Putamen (tissue), 1 donor: ENCODE measurements around the gene CTNND2.

Source experiments
- DNase-seq: peaks from one replicate; pipeline ENCODE4 v3.0.0-alpha.2; 2016; ENCODE audit warnings: low spot score

Gene CTNND2

GRCh38 chr5:11311731-11312130 is 592.5 kb downstream of the CTNND2 start:
- no peak for DNase-seq

DNA sequence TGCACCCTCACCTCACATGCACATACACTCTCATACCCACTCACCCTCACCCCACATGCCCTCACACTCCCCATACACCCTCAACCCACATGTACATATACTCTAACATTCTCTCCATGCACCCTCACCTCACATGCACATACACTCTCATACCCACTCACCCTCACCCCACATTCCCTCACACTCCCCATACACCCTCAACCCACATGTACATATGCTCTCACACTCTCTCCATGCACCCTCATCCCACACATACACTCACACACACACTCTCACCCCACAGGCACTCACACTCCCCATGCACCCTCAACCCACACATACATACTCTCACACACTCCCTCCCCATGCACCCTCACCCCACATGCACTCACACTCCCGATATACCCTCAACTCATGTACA is 593.0 kb downstream of the CTNND2 start:
- no peak for DNase-seq

GRCh38 chr5:11310158-11310557 is 594.1 kb downstream of the CTNND2 start:
- DNase-seq, result peak; percentile 74

DNA sequence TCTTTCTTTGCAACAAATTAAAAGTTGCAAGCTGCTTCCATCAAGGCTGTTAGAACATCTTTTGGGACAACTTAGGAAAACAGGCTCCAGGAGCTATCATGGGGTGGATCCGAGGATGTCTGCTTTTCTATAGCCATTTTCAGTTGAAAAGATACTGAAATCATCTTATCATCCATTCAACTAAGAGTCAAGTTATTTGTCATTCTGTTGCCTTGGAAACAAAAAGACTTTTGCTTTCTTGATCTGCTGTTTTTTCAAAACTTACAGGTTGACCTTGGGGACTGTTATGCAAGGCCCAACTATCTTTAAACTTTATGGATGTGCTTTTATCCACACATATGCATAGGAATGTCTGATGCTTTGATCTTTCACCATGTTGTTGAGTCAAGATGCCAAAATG is 597.9 kb downstream of the CTNND2 start:
- DNase-seq, result no peak

GRCh38 chr5:11305245-11305644 is 599.0 kb downstream of the CTNND2 start:
- DNase-seq, result no peak

DNA sequence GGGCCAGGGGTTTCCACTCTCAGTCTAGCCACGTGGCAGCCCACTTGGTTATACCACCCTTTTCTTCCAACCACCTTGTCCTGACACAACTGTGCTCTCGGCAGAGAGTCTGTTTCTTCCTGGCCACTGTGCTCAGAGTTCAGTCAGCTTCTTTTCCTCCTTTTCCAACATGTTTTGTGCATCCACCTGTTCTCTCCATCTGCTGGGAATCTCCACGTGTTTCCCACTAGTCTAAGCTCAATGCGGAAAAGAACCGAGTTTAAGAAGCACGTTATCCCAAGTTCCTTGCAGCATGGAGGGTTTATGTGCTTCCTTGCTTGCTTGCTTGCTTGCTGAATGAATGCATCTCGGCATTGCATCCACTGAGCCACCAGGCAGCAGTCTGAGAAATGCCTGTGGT is 599.6 kb downstream of the CTNND2 start:
- DNase-seq, result no peak

GRCh38 chr5:11302663-11303062 is 601.6 kb downstream of the CTNND2 start:
- DNase-seq, result no peak

- no peak for DNase-seq
These were observed 603.1 kb downstream of the CTNND2 start for GRCh38 chr5:11301171-11301570.

GRCh38 chr5:11300736-11301135 is 603.5 kb downstream of the CTNND2 start:
- DNase-seq, result no peak

DNA sequence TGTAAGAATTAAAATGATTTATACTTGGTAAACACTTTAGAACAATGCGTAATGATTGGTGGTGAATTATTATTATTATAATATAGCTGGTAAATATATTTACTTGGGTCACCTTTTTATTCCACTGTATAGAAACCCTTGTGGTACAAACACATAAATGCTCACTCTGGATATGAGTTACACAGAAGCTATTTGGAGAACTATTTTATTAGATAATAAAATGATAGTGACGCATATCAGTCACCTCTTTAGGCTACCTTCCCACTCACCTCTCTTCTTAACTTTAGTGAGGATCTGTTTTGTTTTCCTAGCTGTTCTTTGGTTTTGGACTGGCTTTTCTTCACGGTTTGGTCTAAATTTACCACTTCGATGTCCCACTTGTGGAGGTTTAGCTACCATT is 605.4 kb downstream of the CTNND2 start:
- no peak for DNase-seq

- no peak for DNase-seq
These were observed 610.7 kb downstream of the CTNND2 start for GRCh38 chr5:11293523-11293922.

- no peak for DNase-seq
These were observed 611.4 kb downstream of the CTNND2 start for GRCh38 chr5:11292648-11293356.

GRCh38 chr5:11289733-11290132 is 614.5 kb downstream of the CTNND2 start:
- DNase-seq, result no peak

DNA sequence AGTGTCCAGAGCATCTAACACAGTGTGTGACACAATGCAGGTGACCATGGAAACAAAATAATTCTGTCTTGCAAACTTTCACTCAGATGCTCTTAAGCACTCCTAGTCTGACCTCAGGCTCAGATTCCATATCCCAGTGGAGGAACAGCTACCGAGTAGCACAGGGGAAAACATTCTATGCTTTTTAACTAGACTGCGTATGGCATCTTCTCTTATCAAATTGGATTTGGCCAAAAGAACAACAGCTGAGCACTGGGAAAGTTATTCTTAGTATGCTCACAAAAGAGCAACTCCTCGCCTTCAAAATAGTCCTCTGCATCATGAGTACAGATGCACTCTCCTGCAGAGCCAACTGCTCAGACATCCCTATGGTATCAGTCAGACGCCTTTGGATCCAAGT is 615.0 kb downstream of the CTNND2 start:
- no peak for DNase-seq

- DNase-seq, result no peak
These were observed 622.4 kb downstream of the CTNND2 start for GRCh38 chr5:11281842-11282241.

- DNase-seq, result no peak
These were observed 626.9 kb downstream of the CTNND2 start for GRCh38 chr5:11277323-11277722.

- DNase-seq, result no peak
These were observed 630.9 kb downstream of the CTNND2 start for GRCh38 chr5:11273180-11273903.

DNA sequence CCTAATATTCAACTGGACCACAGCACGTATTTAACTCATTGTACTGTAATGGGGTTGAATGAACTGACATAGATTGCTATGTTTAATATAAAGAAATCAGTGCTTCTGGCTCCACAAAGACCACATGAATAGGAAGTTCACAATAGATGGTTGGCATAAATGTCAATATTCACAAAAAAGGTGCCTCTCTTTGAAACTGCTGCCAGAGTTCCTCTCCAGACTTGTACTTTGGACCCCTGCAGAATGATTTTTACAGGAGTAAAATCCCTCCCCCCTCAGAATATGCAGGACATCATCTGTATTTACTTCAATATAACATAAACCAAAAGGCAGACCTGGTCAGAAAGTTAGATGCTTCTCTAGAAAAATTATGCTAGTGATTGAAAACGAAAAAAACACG is 634.7 kb downstream of the CTNND2 start:
- no peak for DNase-seq

- DNase-seq, result no peak
These were observed 635.4 kb downstream of the CTNND2 start for GRCh38 chr5:11268891-11269290.

GRCh38 chr5:11266331-11266730 is 637.9 kb downstream of the CTNND2 start:
- no peak for DNase-seq

- DNase-seq, result peak; percentile 90
These were observed 643.0 kb downstream of the CTNND2 start for GRCh38 chr5:11261241-11261640.

DNA sequence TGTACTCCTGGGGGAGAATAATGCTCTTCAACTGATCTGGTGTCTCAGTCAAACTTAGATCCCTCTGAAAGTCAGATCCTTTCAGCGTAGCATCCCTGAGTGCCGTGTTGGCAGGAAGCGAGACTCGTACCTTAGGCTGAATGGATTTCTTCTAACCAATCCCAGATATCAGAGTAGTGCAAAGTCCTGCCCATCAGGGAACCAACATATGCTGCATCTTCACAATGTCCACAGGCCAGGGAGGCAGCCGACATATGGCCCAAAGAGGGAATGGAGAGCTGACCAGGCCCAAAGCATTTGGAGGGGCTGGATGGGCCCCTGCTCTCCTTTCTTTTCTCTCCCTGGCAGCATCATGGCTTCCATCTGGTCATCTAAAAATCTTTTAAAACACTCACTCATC is 646.2 kb downstream of the CTNND2 start:
- DNase-seq, result no peak

- DNase-seq, result no peak
These were observed 651.7 kb downstream of the CTNND2 start for GRCh38 chr5:11252523-11252922.

GRCh38 chr5:11252075-11252474 is 652.2 kb downstream of the CTNND2 start:
- DNase-seq, result no peak
